Thyroid gland (tissue), 4 donors: ENCODE results near the gene PGM5.
"Not testable (repeated sequence)": the region's sequence is repeated elsewhere in the genome, so short reads cannot be mapped to it uniquely, and the experiment has no call there.

Experiments used
- CTCF ChIP-seq, 6 experiments: fragments of 200-600 bp in 3 of 6; fragments of 450-650 bp in 3 of 6; sonication (generic) in 3 of 6; IDR thresholded peaks; one replicate each; pipeline ENCODE4 v1.5.1; 2016 to 2019; ENCODE audit warnings: antibody characterized with exemption in 6 of 6, mild to moderate bottlenecking in 2 of 6, inconsistent platforms in 1 of 6, moderate library complexity in 1 of 6
- POLR2A ChIP-seq, 2 donors: fragments of 450-650 bp; IDR thresholded peaks; one replicate each; pipeline ENCODE4 v1.6.1; 2017; ENCODE audit warnings: antibody characterized with exemption in 2 of 2, mild to moderate bottlenecking in 2 of 2, moderate library complexity in 1 of 2

DNA sequence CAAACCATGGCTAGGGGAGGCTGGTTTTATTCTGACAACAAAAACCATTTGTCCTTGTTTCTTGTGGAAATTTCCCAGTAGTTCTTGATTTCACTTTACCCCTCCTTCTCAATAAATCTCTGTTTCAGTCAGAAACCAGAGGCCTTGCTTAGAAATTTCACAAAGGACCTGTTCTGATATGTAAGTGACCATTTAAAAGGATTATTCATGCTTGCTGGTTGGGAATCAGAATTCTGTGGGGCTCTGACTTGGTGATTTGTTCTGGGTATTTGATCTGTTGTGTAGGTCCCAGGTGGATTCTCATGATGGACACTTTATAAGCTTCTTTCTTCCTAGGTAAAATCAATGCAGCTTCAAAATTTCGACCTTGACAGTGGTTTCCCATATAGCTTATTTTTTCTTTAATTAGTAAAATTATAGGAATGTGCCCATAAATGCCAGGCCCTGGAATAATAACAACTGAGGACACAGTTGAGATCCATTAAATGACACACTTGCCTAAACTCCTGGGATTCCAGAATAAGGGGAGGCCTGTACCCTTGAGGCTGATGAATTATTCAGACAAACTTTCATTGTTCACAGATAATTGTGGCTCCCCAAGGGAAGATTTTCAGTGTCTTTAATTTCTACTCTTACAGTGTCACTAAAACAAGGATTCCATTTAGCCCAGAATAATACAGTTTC lies 40.1 kb downstream of the PGM5 start:
- TF ChIP-seq CTCF, POLR2A (IDR thresholded peaks at IDR 0.05): not testable (repeated sequence)
